Spinal cord (tissue), 10 donors: ENCODE data around the gene SYNPO2. TPM values are rescaled to one million over a fixed set of nuclear protein-coding genes. Genes with fewer than 3 reads are reported as not detected.
"Not testable (repeated sequence)": the region's sequence is repeated elsewhere in the genome, so short reads cannot be mapped to it uniquely, and the experiment has no call there.

Source experiments
- DNase-seq, 6 donors: peaks; one replicate each; pipeline versions ENCODE4 v3.0.0 to v3.0.0-alpha.2; 2013 to 2015; ENCODE audit warnings: low spot score in 6 of 6, low read depth in 4 of 6
- H3K27ac ChIP-seq: one replicate; pipeline ENCODE4 v1.5.1; 2013; ENCODE audit warnings: low read depth, low read length, control low read depth
- H3K27me3 ChIP-seq: one replicate; pipeline ENCODE4 v1.6.1; 2013; ENCODE audit warnings: low read length; ENCODE audit not compliant: control insufficient read depth, insufficient read depth
- H3K36me3 ChIP-seq: one replicate; pipeline ENCODE4 v1.6.1; 2013; ENCODE audit warnings: low read length; ENCODE audit not compliant: control insufficient read depth, insufficient read depth
- H3K4me1 ChIP-seq: one replicate; pipeline ENCODE4 v1.6.1; 2013; ENCODE audit warnings: low read length; ENCODE audit not compliant: control insufficient read depth, insufficient read depth
- H3K4me3 ChIP-seq: one replicate; pipeline ENCODE4 v1.5.1; 2013; ENCODE audit warnings: low read depth, low read length, control low read depth
- H3K9me3 ChIP-seq: one replicate; pipeline ENCODE4 v1.6.1; 2013; ENCODE audit warnings: low read length; ENCODE audit not compliant: control insufficient read depth, insufficient read depth
- WGBS: methylation state at CpG from one replicate; pipeline ENCODE4 v1.1.5; 2013; ENCODE audit warnings: missing lambda C conversion rate; ENCODE audit not compliant: insufficient coverage; 5-methylcytosine and 5-hydroxymethylcytosine counted together
- polyA plus RNA-seq, 2 donors: library from polyadenylated mRNA; unstranded; fragments of 120-200 nt; gene quantifications; one replicate each; pipeline ENCODE4 v1.2.1, GENCODE V29; 2013; ENCODE audit not compliant: insufficient read length in 2 of 2
- total RNA-seq, 2 donors: library from RNA; depleted of rRNA in 1 of 2; stranded (reverse); fragments of 120-200 nt in 1 of 2; fragments of >200 nt in 1 of 2; gene quantifications; one replicate each; pipeline versions ENCODE4 v1.2.3 to v1.2.4, GENCODE V29; 2013 to 2014
- donor health status: healthy.

The SYNPO2 gene
- total and polyA plus RNA-seq, 4 donors = 6.1 to 14.3 (median 9.7) TPM

DNA sequence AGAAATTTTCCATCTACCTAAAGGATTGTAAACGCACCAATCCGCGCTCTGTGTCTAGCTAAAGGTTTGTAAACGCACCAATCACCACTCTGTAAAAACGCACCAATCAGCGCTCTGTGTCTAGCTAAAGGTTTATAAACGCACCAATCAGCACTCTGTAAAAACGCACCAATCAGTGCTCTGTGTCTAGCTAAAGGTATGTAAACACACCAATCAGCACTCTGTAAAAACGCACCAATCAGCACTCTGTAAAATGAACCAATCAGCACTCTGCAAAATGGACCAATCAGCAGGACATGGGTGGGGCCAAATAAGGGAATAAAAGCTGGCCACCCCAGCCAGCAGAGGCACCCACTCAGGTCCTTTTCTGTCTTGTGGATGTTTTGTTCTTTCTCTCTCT, 10.1 kb upstream of the SYNPO2 start:
- H3K9me3 ChIP-seq, DNase-seq, H3K27ac ChIP-seq, H3K36me3 ChIP-seq, H3K4me3 ChIP-seq, H3K27me3 ChIP-seq, H3K4me1 ChIP-seq: not testable (repeated sequence)
- WGBS = 98% methylated on average over 7 of the region's 9 CpGs

DNA sequence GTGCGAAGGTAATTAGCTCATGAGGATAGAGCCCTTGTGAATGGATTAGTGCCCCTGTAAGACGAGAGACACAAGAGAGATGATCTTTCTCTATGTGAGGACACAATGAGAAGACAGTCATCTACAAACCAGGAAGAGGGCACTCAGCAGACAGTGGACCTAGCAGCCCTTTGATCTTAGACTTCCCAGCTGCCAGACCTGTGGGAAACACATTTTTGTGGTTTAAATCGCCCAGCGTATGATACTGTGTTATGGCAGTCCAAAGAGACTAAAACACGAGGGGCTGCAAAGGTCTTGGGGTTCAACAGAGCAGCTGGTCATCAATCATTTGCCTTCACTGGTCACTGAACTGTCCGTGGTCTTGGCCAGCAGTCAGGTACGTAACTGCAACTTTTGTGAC, 9.2 kb upstream of the SYNPO2 start:
- Histone ChIP-seq H3K36me3 (no peaks in the 10 kb centered on the region), H3K27ac (no peak overlapping the region), H3K9me3 (no peaks in the 10 kb centered on the region), H3K4me1 (no peaks in the 10 kb centered on the region), H3K4me3 (no peak overlapping the region), H3K27me3 (no peaks in the 10 kb centered on the region)
- WGBS = 88% methylated on average over 7 of the region's 7 CpGs
- no peak for DNase-seq

DNA sequence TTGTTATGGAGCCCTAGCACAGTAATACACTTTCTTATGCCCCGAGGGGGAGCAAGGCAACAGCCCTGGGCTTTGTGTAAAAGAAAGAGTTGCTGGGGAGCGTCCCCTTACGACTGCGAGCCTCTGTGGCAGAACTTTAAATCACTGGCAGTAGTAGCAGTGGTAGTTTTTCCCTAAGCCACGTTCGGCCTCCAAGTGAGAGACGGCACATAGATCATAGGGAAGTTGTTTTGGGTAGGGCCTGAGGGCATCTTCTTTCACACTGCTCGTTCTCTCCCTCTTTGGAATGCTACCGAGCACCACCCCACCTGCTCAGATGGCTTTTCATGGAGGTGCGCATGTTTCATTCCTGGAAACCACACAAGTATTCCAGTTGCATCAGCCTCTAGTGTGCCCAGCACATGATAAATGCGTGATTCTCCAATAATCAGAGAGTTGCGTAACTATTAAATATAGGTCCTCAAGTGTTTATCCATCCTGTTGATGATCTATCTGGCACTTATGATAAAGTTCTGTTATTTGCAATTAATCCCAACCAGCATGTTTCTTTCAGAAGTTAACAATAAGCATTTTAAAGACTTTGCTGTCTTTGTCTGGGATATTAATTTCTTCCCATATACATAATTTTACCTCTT, 7.0 kb upstream of the SYNPO2 start:
- Histone ChIP-seq H3K4me1 (no peaks in the 10 kb centered on the region), H3K36me3 (no peaks in the 10 kb centered on the region), H3K27ac (no peak overlapping the region), H3K27me3 (no peaks in the 10 kb centered on the region), H3K4me3 (no peak overlapping the region), H3K9me3 (no peaks in the 10 kb centered on the region)
- no peak for DNase-seq
- 48% methylated on average over 8 of the region's 12 CpGs for WGBS

DNA sequence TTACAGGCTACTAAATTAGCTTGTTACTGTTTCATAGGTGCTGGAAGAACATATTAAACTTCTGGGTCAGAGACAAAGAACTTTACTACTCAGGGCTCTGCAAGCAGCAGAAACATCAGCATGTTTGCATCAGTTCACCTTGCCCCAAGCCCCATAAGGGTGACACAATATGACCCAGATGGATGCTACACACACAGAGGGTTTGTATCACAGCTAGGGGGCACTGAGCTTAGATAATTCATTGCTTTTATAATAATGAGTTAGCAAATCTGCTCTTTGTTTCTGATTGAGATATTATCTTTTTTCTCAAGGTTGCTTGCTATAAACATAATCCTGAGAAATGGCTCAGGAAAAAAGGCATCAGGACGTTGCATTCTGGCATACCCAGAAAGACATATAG, 4.8 kb upstream of the SYNPO2 start:
- 80% methylated on average over 1 of the region's 1 CpG for WGBS

DNA sequence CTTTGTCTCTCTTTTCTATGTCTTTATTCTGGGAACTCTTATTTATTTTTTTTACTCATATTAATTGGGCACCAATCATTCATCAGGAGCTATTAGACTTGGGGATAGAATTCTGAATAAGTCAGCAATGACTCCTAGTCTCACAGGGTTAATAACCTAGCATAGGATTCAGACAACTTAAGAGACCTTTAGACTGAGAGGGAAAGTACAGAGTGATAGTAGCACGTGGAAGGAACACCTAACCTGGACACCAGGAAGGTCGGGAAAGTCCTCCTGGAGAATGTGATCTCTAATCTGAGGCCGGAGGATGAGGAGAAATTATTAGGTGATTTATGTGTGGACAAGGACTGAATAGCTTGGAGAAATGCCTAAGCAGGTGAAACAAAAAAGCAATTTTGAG, 3.9 kb upstream of the SYNPO2 start:
- H3K27ac ChIP-seq = no peak overlapping the region
- H3K27me3 ChIP-seq = no peaks in the 10 kb centered on the region
- no peaks in the 10 kb centered on the region for H3K4me1 ChIP-seq
- H3K9me3 ChIP-seq = no peaks in the 10 kb centered on the region
- no peak overlapping the region for H3K4me3 ChIP-seq
- WGBS = 96% methylated on average over 3 of the region's 3 CpGs
- H3K36me3 ChIP-seq = no peaks in the 10 kb centered on the region
- no peak for DNase-seq

More for the DNA sequence above, 4.8 kb upstream of the SYNPO2 start:
- Histone ChIP-seq H3K9me3 (no peaks in the 10 kb centered on the region), H3K4me3 (no peak overlapping the region), H3K27me3 (no peaks in the 10 kb centered on the region), H3K27ac (no peak overlapping the region), H3K36me3 (no peaks in the 10 kb centered on the region), H3K4me1 (no peaks in the 10 kb centered on the region)
- DNase-seq = no peak

DNA sequence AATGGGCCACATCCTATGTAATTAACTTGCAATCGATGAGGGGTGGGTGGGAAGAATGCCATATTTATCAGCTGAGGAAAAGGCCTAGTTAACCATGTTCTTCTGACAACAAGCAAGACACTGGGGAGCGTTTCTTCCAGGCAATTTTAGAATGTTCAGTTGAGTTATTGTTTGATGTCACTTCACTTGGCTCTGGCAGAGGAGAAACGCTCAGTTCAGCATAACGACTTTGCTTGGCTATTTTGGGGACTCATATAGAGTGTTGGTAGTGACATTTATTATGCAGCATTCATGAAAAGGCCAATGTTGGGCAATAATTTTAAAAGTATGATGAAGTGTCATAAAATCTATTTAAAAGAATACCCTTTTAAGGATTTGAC, 648 bp downstream of the SYNPO2 start:
- 24% methylated on average over 3 of the region's 4 CpGs for WGBS
- H3K27ac ChIP-seq = peak overlapping the region; percentile 30
- H3K27me3 ChIP-seq = no peaks in the 10 kb centered on the region
- H3K9me3 ChIP-seq = no peaks in the 10 kb centered on the region
- DNase-seq = peak in 2 of 6 donors; percentile 11 to 34
- no peaks in the 10 kb centered on the region for H3K4me1 ChIP-seq
- H3K36me3 ChIP-seq = no peaks in the 10 kb centered on the region
- peak overlapping the region; percentile 40 for H3K4me3 ChIP-seq

DNA sequence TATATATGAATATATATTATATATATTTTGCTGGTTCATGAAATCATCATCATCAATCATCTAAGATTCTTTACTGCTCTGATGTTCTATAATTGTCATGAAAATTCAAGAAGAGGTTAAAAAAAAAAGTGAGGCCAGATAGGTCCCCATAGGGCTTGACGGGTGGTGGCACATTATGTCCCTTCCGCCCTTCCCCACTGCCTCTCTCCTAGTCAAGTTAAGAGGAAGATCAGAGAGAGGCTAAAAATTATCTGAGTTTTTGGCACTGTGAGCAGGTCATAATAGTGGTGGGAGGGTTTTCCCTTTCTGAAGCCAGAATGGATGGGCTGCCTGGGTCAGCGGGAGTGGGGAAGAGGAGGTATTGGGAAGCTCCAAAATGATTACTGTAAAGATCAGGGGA, 5.4 kb downstream of the SYNPO2 start:
- H3K27ac ChIP-seq = no peak overlapping the region
- no peak for DNase-seq
- no peaks in the 10 kb centered on the region for H3K27me3 ChIP-seq
- no peaks in the 10 kb centered on the region for H3K9me3 ChIP-seq
- H3K4me1 ChIP-seq = no peaks in the 10 kb centered on the region
- WGBS = 100% methylated on average over 1 of the region's 3 CpGs
- H3K4me3 ChIP-seq = no peak overlapping the region
- no peaks in the 10 kb centered on the region for H3K36me3 ChIP-seq

DNA sequence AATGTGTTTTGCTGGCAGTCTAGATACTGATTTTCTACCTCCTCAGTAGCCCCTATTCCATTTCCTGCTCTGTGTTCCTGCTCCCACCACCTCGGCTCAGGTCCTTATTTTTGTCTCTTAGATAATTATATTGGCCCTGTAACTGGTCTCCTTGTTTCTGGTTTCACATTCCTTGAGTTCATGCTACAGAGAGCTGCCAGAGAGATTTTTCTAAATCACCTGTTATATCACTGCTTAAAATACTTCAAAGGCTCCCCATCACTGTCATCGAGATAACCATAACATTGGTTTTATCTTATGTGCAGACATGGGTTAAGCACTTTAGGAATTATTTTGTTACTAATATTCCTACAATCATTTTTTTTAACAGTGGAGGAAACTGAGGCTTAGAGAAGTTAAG, 9.6 kb downstream of the SYNPO2 start:
- no CpG with 5 or more reads among the region's 2 CpGs for WGBS
- H3K36me3 ChIP-seq = no peaks in the 10 kb centered on the region
- H3K27me3 ChIP-seq = no peaks in the 10 kb centered on the region
- H3K4me3 ChIP-seq = no peak overlapping the region
- no peak for DNase-seq
- no peaks in the 10 kb centered on the region for H3K9me3 ChIP-seq
- no peaks in the 10 kb centered on the region for H3K4me1 ChIP-seq
- H3K27ac ChIP-seq = no peak overlapping the region

DNA sequence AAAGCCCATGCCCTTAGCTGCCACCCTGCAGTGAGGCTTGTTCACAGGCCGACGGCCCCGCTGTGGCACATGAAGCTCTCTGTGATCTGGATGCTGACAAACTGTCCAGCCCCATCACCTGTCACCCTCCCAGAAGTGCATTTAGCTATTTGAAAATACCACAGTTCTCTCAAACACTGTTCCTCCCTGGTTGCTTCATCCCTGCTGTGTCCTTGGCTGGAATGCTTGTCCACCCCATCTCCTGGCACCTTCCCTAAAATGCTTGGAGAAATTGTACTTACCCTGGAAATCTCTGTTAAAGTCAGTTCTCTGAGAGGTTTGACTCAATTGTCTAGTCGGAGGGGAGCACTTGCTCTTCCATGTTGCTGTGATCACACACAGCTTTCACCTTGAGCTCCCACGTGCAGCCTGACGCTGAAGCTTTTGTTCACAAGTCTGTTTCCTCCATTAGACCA, 10.1 kb downstream of the SYNPO2 start:
- Histone ChIP-seq H3K4me3 (no peak overlapping the region), H3K9me3 (no peaks in the 10 kb centered on the region), H3K27ac (no peak overlapping the region), H3K4me1 (no peaks in the 10 kb centered on the region), H3K27me3 (no peaks in the 10 kb centered on the region), H3K36me3 (no peaks in the 10 kb centered on the region)
- peak in 1 of 6 donors; percentile 26 for DNase-seq
- WGBS = 76% methylated on average over 6 of the region's 6 CpGs

DNA sequence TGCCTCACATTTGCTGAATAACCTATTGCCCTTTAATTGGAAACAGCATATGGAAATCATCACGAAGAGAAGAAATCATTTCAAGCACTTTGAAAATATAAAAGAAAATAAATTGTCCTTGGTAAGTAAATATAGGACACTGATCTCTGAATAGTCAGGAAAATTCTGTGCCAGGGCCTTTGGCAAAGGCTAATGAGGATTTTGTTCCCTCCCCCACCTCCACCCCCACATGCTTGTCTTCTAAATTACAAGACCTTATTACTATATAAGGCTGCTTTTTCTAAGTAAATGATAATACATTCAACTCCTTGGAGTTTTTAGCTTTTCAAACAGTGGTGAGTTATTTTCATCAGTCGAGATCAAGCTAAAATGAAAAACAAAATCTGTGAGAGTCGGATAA, 15.8 kb downstream of the SYNPO2 start:
- Histone ChIP-seq H3K27me3 (no peaks in the 10 kb centered on the region), H3K4me3 (no peak overlapping the region), H3K27ac (no peak overlapping the region), H3K4me1 (no peaks in the 10 kb centered on the region), H3K36me3 (no peaks in the 10 kb centered on the region), H3K9me3 (no peaks in the 10 kb centered on the region)
- no CpG with 5 or more reads among the region's 3 CpGs for WGBS
- no peak for DNase-seq
